D721Med (cell line): ENCODE measurements around the gene EDDM13.
A peak's percentile ranks its signal among the peaks of the same experiment; 100 is the strongest.

ENCODE experiments used
- DNase-seq: peaks from one replicate; pipeline ENCODE4 v3.0.0; 2011; ENCODE audit warnings: low spot score; ENCODE audit not compliant: insufficient read length
- FAIRE-seq: peaks from 2 replicates; lab custom pipeline; 2011; peaks lifted over from hg19 to GRCh38; lab: Jason Lieb, UNC
- TF ChIP-seq, protein P1 (sequence below): IDR thresholded peaks from 2 replicates; pipeline ENCODE4 v1.5.1; 2012; ENCODE audit warnings: mild to moderate bottlenecking, control low read depth; ENCODE audit not compliant: insufficient read depth; ENCODE audit errors: missing control alignments

The EDDM13 gene

DNA sequence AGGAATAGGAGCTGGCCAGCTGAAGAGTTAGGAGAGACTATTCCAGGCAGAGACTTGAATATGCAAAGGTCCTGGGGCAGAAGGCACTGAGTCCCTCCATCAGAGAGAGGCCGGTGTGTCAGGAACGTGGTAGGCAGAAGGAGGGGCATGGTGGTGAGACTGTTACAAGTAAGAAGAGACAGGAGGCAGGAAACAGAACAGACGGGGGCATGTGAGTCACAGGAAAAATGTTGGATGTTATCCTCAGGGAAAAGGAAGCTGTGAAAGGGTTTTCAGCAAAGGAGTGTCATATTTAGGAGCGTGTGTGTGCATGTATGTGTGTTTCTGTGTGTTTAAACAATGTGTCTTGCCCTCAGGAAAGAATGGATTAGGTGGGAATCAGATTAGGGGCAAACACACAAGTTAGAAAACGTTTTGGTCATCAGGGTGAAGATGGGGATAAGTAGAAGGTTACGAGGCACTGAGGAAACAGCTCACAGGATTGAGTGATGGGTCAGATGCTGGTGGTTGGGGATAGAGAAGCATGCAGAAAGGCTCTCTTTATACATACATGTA is 1.1 kb downstream of the EDDM13 start:
- no peak for FAIRE-seq

DNA sequence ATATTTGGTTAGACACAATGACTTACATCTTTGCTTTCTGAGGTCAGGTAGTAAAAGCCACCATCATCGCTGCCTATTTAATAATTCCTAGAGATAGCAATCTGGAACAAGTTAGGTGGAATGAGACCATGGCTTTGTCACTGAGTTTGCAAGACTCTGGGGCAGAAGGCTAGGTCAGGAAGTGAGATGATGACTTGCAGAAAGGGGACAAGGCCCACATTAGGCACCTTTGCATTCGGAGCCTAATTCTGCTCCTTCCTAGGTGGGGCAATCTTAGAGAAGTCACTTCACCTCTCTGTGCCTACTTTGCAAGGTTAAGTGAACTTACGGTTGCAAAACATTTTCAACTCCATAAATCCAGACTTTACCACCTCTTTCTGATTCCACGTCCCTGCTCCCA is 10.3 kb downstream of the EDDM13 start:
- FAIRE-seq, result no peak
- DNase-seq, result no peak
- TF ChIP-seq, protein P1, sequence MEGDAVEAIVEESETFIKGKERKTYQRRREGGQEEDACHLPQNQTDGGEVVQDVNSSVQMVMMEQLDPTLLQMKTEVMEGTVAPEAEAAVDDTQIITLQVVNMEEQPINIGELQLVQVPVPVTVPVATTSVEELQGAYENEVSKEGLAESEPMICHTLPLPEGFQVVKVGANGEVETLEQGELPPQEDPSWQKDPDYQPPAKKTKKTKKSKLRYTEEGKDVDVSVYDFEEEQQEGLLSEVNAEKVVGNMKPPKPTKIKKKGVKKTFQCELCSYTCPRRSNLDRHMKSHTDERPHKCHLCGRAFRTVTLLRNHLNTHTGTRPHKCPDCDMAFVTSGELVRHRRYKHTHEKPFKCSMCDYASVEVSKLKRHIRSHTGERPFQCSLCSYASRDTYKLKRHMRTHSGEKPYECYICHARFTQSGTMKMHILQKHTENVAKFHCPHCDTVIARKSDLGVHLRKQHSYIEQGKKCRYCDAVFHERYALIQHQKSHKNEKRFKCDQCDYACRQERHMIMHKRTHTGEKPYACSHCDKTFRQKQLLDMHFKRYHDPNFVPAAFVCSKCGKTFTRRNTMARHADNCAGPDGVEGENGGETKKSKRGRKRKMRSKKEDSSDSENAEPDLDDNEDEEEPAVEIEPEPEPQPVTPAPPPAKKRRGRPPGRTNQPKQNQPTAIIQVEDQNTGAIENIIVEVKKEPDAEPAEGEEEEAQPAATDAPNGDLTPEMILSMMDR, result no peak

More for the DNA sequence above, 1.1 kb downstream of the EDDM13 start:
- DNase-seq, result no peak
- TF ChIP-seq, protein P1, result no peak

- TF ChIP-seq, protein P1, result no peak
These were observed 12.2 kb downstream of the EDDM13 start for GRCh38 chr19:56284746-56285145.

GRCh38 chr19:56290104-56290503 is 17.6 kb downstream of the EDDM13 start:
- FAIRE-seq, result no peak
- no peak for DNase-seq
- TF ChIP-seq, protein P1, result no peak

More at GRCh38 chr19:56284746-56285145, 12.2 kb downstream of the EDDM13 start:
- FAIRE-seq, result peak; percentile 71
- no peak for DNase-seq

DNA sequence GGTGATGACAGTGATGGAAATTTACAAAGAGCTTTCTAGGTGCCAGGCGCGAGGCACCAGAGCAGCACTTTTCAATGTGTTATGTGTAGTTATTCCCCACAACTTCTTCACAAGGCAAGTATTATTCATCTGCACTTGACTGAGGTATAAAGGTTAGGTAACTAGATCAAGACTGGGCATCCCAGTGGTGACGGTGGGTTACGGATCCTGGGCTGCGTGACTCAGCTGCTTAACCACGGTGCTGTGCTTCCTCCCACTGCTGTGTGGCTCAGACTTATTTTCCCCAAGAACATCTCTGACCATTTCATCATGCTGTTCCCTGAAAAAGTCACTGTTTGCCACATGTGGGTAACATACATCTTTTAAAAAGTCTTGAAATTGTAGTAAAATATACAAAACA is 19.3 kb downstream of the EDDM13 start:
- FAIRE-seq (no peak), DNase-seq (no peak)
- TF ChIP-seq, protein P1, result no peak

- TF ChIP-seq, protein P1, result no peak
- FAIRE-seq (no peak), DNase-seq (no peak)
These were observed 22.0 kb downstream of the EDDM13 start for GRCh38 chr19:56294549-56294948.
